ENCODE data around the gene GBP1. TPM values are rescaled to one million over a fixed set of nuclear protein-coding genes. Genes with fewer than 3 reads are reported as not detected.

Gene GBP1
- total and polyA plus RNA-seq, 2 of the 4 experiments (the other 2 are of a cell fraction): 39.3 to 118 TPM

DNA sequence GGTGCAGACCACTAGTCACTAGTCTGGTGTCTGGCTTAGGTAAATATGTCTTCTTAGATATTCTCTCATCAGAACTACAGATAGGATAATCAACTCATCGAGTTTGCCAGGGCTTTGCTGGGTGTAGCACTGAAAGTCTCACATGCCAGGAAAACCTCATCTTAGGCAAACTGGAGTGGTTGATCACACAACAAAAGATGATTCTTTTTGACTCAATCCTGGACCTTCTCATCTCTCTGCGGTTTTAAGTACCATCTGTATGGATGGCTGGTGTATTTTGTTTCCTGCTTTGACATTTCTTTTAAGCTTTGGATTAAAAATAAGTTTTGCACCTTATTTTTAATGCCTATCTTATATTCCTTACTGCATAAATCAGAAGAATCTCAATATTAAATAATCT lies 49.7 kb upstream of the GBP1 start:
- no peak overlapping the region for H4K91ac ChIP-seq (ENCODE audit: insufficient read depth, low read depth, low read length)
- POLR2A ChIA-PET (ENCODE audit: unreplicated experiment): no interaction called here
- H2AFZ ChIP-seq (replicated peaks; ENCODE audit: low read length, poor library complexity): no peak overlapping the region
- no peak overlapping the region for H3K18ac ChIP-seq (ENCODE audit: low read depth, low read length)
- no peak overlapping the region for H2AK9ac ChIP-seq (replicated peaks; ENCODE audit: low read depth, low read length, poor library complexity)
- DNase-seq: no peak
- H2BK120ac ChIP-seq (ENCODE audit: low read depth, low read length): no peak overlapping the region
- CTCF ChIA-PET: no interaction called here
- no peak overlapping the region for H2AK5ac ChIP-seq (ENCODE audit: low read depth, low read length)
- BruUV-seq (replicated peaks): no TSS peak
- H2BK20ac ChIP-seq (ENCODE audit: low read depth, low read length): no peak overlapping the region
- no peak overlapping the region for H3K27ac ChIP-seq (ENCODE audit: insufficient read depth, low read length)
- no peak overlapping the region for H4K8ac ChIP-seq (ENCODE audit: low read depth in 2 of 2, low read length in 2 of 2)
- H3K4me3 ChIP-seq (ENCODE audit: insufficient read depth, low read depth, low read length): no peak overlapping the region
- H4K20me1 ChIP-seq (ENCODE audit: insufficient read depth, low read length): no peaks in the 10 kb centered on the region
- no peaks in the 10 kb centered on the region for H3K27me3 ChIP-seq (ENCODE audit: control insufficient read depth, insufficient read depth, low read length)
- no peaks in the 10 kb centered on the region for H3K9me1 ChIP-seq (ENCODE audit: insufficient read depth, low read length)
- in situ Hi-C loops (cut with MboI; ENCODE audit: low sequenced_read_pairs): no loop called here
- intact Hi-C loops (cut with micrococcal nuclease): no loop called here
- H3K23ac ChIP-seq (ENCODE audit: low read depth, low read length): no peak overlapping the region
- H3K36me3 ChIP-seq (ENCODE audit: control insufficient read depth, insufficient read depth, low read length): peaks cover 11% of the 10 kb centered on the region
- H4K5ac ChIP-seq (ENCODE audit: low read depth, low read length): no peak overlapping the region
- H3K4ac ChIP-seq (ENCODE audit: low read depth, low read length): no peak overlapping the region
- dilution Hi-C loops (cut with HindIII; ENCODE audit: low sequenced_read_pairs, unreplicated experiment): no loop called here
- no peak overlapping the region for H2BK15ac ChIP-seq (ENCODE audit: low read depth, low read length)
- no peak overlapping the region for H3K14ac ChIP-seq (replicated peaks; ENCODE audit: low read depth, low read length)
- H3K56ac ChIP-seq (ENCODE audit: extremely low read depth, insufficient read depth, low read length): no peak overlapping the region
- H3K4me1 ChIP-seq (ENCODE audit: control insufficient read depth, insufficient read depth, low read length): no peaks in the 10 kb centered on the region
- no peaks in the 10 kb centered on the region for H3K79me1 ChIP-seq (ENCODE audit: low read depth in 1 of 2, low read length in 2 of 2)
- no peaks in the 10 kb centered on the region for H3K9me3 ChIP-seq (ENCODE audit: control insufficient read depth, insufficient read depth, low read length)
- H2BK5ac ChIP-seq (ENCODE audit: low read depth, low read length, poor library complexity, severe bottlenecking): no peak overlapping the region
- no peak overlapping the region for H3K9ac ChIP-seq (ENCODE audit: low read depth, low read length)
- no peak for ATAC-seq (ENCODE audit: low read depth)
- no CpG with 5 or more reads among the region's 2 CpGs for WGBS, 2 experiments (ENCODE audit: extremely low coverage in 2 of 2, insufficient read length in 1 of 2)
- H3K4me2 ChIP-seq (ENCODE audit: low read depth, low read length): no peak overlapping the region
- TF ChIP-seq FOS (IDR thresholded peaks at IDR 0.05; ENCODE audit: low read depth, low read length) (no peak), CHD1 (IDR thresholded peaks at IDR 0.05; ENCODE audit: low read depth, low read length) (no peak), ELK1 (IDR thresholded peaks at IDR 0.05; ENCODE audit: borderline replicate concordance, low read depth, low read length) (no peak), POLR2A (IDR thresholded peaks at IDR 0.05; ENCODE audit: low read depth, low read length) (no peak), BHLHE40 (IDR thresholded peaks at IDR 0.05; ENCODE audit: low read depth, low read length) (no peak)

All from IMR-90 (cell line).